B cell (primary cell): ENCODE measurements around the gene POU6F1. TPM values are rescaled to one million over a fixed set of nuclear protein-coding genes. Genes with fewer than 3 reads are reported as not detected.
A peak's percentile ranks its signal among the peaks of the same experiment; 100 is the strongest.

Experiments
- ATAC-seq: fragments of 200-7000 bp; cut with Tn5 transposase; one replicate; pipeline ENCODE4 v1.10.0; 2021; ENCODE audit warnings: low read depth, mild to moderate bottlenecking, moderate number of reproducible peaks, moderate library complexity
- CTCF ChIA-PET: fragments of 350-600 bp; sonication (Branson Sonifier 250); formaldehyde crosslinking; loops from one replicate; lab custom pipeline; 2021; ENCODE audit warnings: antibody characterized with exemption, inconsistent platforms; lab: Charles Lee
- POLR2A ChIA-PET: fragments of 350-600 bp; sonication (Branson Sonifier 250); formaldehyde crosslinking; loops from one replicate; lab custom pipeline; 2021; ENCODE audit warnings: antibody characterized with exemption; lab: Charles Lee
- DNase-seq: peaks from one replicate; pipeline ENCODE4 v3.0.0; 2013
- H2AFZ ChIP-seq: 2 replicates; pipeline ENCODE4 v1.6.1; 2012; ENCODE audit warnings: mild to moderate bottlenecking, low read depth, low read length; ENCODE audit not compliant: insufficient read depth, poor library complexity, severe bottlenecking
- H3K27ac ChIP-seq, 2 donors: 1 replicate in 1 of 2; 2 replicates in 1 of 2; pipeline ENCODE4 v1.5.1; 2012 to 2013; ENCODE audit warnings: low read length in 2 of 2, mild to moderate bottlenecking in 2 of 2, moderate library complexity in 1 of 2
- H3K27me3 ChIP-seq, 4 experiments: fragments of 200-600 bp in 1 of 4; sonication (generic) in 1 of 4; replicated peaks in 1 of 4; 1 replicate in 2 of 4; 2 replicates in 2 of 4; pipeline versions ENCODE4 v1.6.1 to v1.7.0; 2013 to 2016; ENCODE audit warnings: low read length in 3 of 4, mild to moderate bottlenecking in 2 of 4, mixed read lengths in 1 of 4, moderate library complexity in 1 of 4; ENCODE audit not compliant: insufficient read depth in 4 of 4, control insufficient read depth in 3 of 4; ENCODE audit errors: control extremely low read depth in 1 of 4
- H3K36me3 ChIP-seq, 2 experiments: replicated peaks in 1 of 2; 1 replicate in 1 of 2; 2 replicates in 1 of 2; pipeline versions ENCODE4 v1.6.1 to v1.7.1; 2013; ENCODE audit warnings: low read length in 1 of 2; ENCODE audit not compliant: insufficient read depth in 2 of 2, control insufficient read depth in 1 of 2; ENCODE audit errors: control extremely low read depth in 1 of 2, extremely low read depth in 1 of 2
- H3K4me1 ChIP-seq, 2 donors: fragments of 200-600 bp in 1 of 2; sonication (generic) in 1 of 2; 1 replicate in 1 of 2; 2 replicates in 1 of 2; pipeline versions ENCODE4 v1.5.1 to v1.6.1; 2013 to 2017; ENCODE audit warnings: low read length in 2 of 2; ENCODE audit not compliant: control insufficient read depth in 2 of 2, insufficient read depth in 2 of 2
- H3K4me2 ChIP-seq: replicated peaks from 2 replicates; pipeline ENCODE3; 2012; ENCODE audit warnings: mild to moderate bottlenecking, low read depth, low read length; ENCODE audit not compliant: poor library complexity, severe bottlenecking
- H3K4me3 ChIP-seq, 5 experiments: fragments of 200-600 bp in 1 of 5; sonication (generic) in 1 of 5; 1 replicate in 3 of 5; 2 replicates in 2 of 5; pipeline versions ENCODE4 v1.5.1 to v1.7.0; 2011 to 2016; ENCODE audit warnings: low read length in 4 of 5, mild to moderate bottlenecking in 4 of 5, low read depth in 2 of 5, control low read depth in 1 of 5, moderate library complexity in 1 of 5; ENCODE audit not compliant: insufficient read depth in 1 of 5; ENCODE audit errors: control extremely low read depth in 1 of 5, extremely low read depth in 1 of 5
- H3K79me2 ChIP-seq: fragments of 200-600 bp; sonication (generic); one replicate; pipeline ENCODE4 v1.6.0; 2016; ENCODE audit warnings: low read length; ENCODE audit not compliant: control insufficient read depth, insufficient read depth
- H3K9ac ChIP-seq: fragments of 200-600 bp; sonication (generic); 2 replicates; pipeline ENCODE4 v1.6.1; 2017; ENCODE audit warnings: mild to moderate bottlenecking, low read length, moderate library complexity
- H3K9me3 ChIP-seq, 3 donors: one replicate each; pipeline versions ENCODE4 v1.6.1 to v1.7.1; 2013; ENCODE audit warnings: low read length in 2 of 3; ENCODE audit not compliant: control insufficient read depth in 2 of 3, insufficient read depth in 1 of 3; ENCODE audit errors: control extremely low read depth in 1 of 3
- H4K20me1 ChIP-seq: 2 replicates; pipeline ENCODE4 v1.6.0; 2012; ENCODE audit warnings: mild to moderate bottlenecking, low read length; ENCODE audit not compliant: insufficient read depth, control insufficient read depth, poor library complexity, severe bottlenecking
- H3K27ac Mint-ChIP-seq: one replicate; pipeline ENCODE4 v1.8.0; 2021; ENCODE audit warnings: mixed read lengths
- H3K27me3 Mint-ChIP-seq: one replicate; pipeline ENCODE4 v1.8.0; 2021; ENCODE audit warnings: mixed read lengths
- H3K4me1 Mint-ChIP-seq: one replicate; pipeline ENCODE4 v1.8.0; 2021; ENCODE audit warnings: mixed read lengths
- H3K4me3 Mint-ChIP-seq: one replicate; pipeline ENCODE4 v1.8.0; 2021; ENCODE audit warnings: mixed read lengths
- H3K9me3 Mint-ChIP-seq: one replicate; pipeline ENCODE4 v1.8.0; 2022; ENCODE audit warnings: mixed read lengths; ENCODE audit not compliant: insufficient read depth
- CTCF ChIP-seq: fragments of 200-600 bp; IDR thresholded peaks from one replicate; pipeline ENCODE4 v1.8.0; 2022; ENCODE audit warnings: antibody characterized with exemption, mild to moderate bottlenecking
- EZH2 ChIP-seq: IDR thresholded peaks from 2 replicates; pipeline ENCODE4 v1.6.1; 2012; ENCODE audit warnings: borderline replicate concordance, low read depth, mild to moderate bottlenecking, moderate library complexity, low read length; ENCODE audit not compliant: insufficient read depth, poor library complexity, severe bottlenecking
- WGBS: methylation state at CpG from one replicate; pipeline ENCODE4 v1.1.5; 2013; ENCODE audit warnings: missing lambda C conversion rate; ENCODE audit not compliant: insufficient coverage; 5-methylcytosine and 5-hydroxymethylcytosine counted together
- intact Hi-C: fragments of 100-400 bp; cut with micrococcal nuclease; formaldehyde crosslinking; loops from one replicate; pipeline ENCODE4 v1.10.0; 2022
- polyA plus RNA-seq: library from polyadenylated mRNA; depleted of rRNA; stranded (reverse); fragments of >200 nt; gene quantifications from 2 replicates; pipeline ENCODE4 v1.2.3, GENCODE V29; 2012
- total RNA-seq, 2 donors: library from RNA; stranded (reverse); fragments of 120-200 nt in 1 of 2; gene quantifications; 1 replicate in 1 of 2; 2 replicates in 1 of 2; pipeline versions ENCODE4 v1.2.3 to v1.2.4, GENCODE V29; 2013 to 2022

POU6F1 gene
- total and polyA plus RNA-seq, 2 donors (not counting 1 experiment from before 2014, with no cell fraction given) = 27.7 to 62.6 TPM

- ChIA-PET CTCF (no interaction called here), POLR2A (no interaction called here)
- no peak overlapping the region for H3K4me3 Mint-ChIP-seq
- DNase-seq = no peak
- H3K4me2 ChIP-seq = no peak overlapping the region
- H3K9me3 ChIP-seq = no peaks in the 10 kb centered on the region
- peaks cover 21% of the 10 kb centered on the region for H3K79me2 ChIP-seq
- peaks cover 0 to 3% of the 10 kb centered on the region in 2 donors for H3K4me1 ChIP-seq
- peak overlapping the region in 1 of 2 donors; percentile 19 for H3K27ac ChIP-seq
- no peak overlapping the region for H3K9ac ChIP-seq
- H3K9me3 Mint-ChIP-seq = no peaks in the 10 kb centered on the region
- H3K4me1 Mint-ChIP-seq = peaks cover 19% of the 10 kb centered on the region
- WGBS = 71% methylated on average over 2 of the region's 3 CpGs
- ATAC-seq = no peak
- no peak overlapping the region for H3K4me3 ChIP-seq
- H3K27me3 Mint-ChIP-seq = no peaks in the 10 kb centered on the region
- no peaks in the 10 kb centered on the region for H3K36me3 ChIP-seq
- H3K27ac Mint-ChIP-seq = no peak overlapping the region
- intact Hi-C loops = no loop called here
- TF ChIP-seq EZH2 (no peak), CTCF (no peak)
- H3K27me3 ChIP-seq = no peaks in the 10 kb centered on the region
- peaks cover 15% of the 10 kb centered on the region for H4K20me1 ChIP-seq
- H2AFZ ChIP-seq = no peak overlapping the region
Measured at GRCh38 chr12:51150777-51151176, 67.1 kb downstream of the POU6F1 start.

DNA sequence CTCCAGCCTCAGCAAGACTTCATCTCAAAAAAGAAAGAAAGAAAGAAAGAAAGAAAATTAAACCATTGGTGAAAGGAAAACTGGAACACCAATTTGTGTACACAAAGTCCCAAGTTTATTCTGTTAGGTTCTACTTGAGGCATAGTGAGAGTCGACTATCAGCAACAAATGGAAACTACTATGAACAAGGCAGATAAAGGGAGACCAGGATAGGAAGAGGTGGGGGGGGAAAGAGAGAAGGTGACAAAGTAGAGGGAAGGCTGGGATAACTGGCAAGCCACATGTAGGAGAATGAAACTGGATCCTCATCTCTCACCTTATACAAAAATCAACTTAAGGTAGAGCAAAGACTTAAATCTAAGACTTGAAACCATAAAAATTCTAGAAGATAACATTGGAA is 70.6 kb downstream of the POU6F1 start:
- intact Hi-C loops = no loop called here
- H3K9me3 ChIP-seq = no peaks in the 10 kb centered on the region
- no peak overlapping the region for H2AFZ ChIP-seq
- no peaks in the 10 kb centered on the region for H3K27me3 ChIP-seq
- DNase-seq = no peak
- POLR2A ChIA-PET = no interaction called here
- H4K20me1 ChIP-seq = peaks cover 21% of the 10 kb centered on the region
- H3K4me3 ChIP-seq = no peak overlapping the region
- no peak for ATAC-seq
- no peaks in the 10 kb centered on the region for H3K9me3 Mint-ChIP-seq
- peaks cover 14% of the 10 kb centered on the region for H3K4me1 Mint-ChIP-seq
- H3K79me2 ChIP-seq = peaks cover 49% of the 10 kb centered on the region
- H3K27ac Mint-ChIP-seq = no peak overlapping the region
- CTCF ChIA-PET = interaction anchor here (0.7 kb wide), 1 partner anchor 71 kb away, joined by 3 read pairs; the partner anchor contains the start of gene POU6F1
- no peak overlapping the region for H3K4me3 Mint-ChIP-seq
- WGBS = no CpG with 5 or more reads among the region's 1 CpG
- H3K36me3 ChIP-seq = peaks cover 2 to 7% of the 10 kb centered on the region in 2 experiments
- no peaks in the 10 kb centered on the region for H3K27me3 Mint-ChIP-seq
- no peaks in the 10 kb centered on the region for H3K4me1 ChIP-seq
- no peak overlapping the region for H3K9ac ChIP-seq
- no peak overlapping the region for H3K27ac ChIP-seq
- no peak overlapping the region for H3K4me2 ChIP-seq
- TF ChIP-seq EZH2 (no peak), CTCF (no peak)
